Measurements from ENCODE around the gene CUL7.

Gene CUL7

DNA sequence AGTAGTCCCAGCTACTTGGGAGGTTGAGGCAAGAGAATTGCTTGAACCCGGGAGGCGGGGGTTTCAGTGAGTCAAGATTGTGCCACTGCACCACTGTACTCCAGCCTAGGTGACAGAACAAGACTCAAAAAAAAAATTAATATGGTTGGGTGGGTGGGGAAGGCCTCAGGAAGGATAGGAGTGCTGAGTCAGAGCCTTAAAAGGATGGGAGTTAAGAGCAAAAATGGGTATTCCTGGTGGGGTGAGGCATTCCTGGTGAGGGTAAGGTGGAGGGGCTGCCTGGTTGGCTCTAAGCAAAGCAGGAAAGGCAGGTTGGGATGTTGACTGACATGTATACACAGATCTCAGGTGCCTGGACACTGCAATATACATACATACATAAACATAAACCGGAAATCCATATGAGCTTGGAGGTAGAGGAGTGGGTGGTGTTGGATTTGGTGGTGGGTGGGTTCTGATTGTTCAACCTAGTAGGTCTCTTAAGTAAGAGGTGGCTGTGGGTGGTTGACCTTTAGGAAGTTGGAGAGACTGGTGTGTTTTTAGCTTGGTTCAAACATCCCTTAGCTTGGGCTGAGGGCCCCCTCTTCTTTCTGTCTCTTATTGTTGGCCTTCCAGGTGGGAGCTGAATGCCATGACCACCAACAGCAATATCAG, 33.5 kb downstream of the CUL7 start:
- no peak for TF ChIP-seq Cebpa-rat (IDR thresholded peaks at IDR 0.05)
- H3K36me3 ChIP-seq, result peaks cover 56 to 71% (median 63%) of the 10 kb centered on the region in 11 experiments

DNA sequence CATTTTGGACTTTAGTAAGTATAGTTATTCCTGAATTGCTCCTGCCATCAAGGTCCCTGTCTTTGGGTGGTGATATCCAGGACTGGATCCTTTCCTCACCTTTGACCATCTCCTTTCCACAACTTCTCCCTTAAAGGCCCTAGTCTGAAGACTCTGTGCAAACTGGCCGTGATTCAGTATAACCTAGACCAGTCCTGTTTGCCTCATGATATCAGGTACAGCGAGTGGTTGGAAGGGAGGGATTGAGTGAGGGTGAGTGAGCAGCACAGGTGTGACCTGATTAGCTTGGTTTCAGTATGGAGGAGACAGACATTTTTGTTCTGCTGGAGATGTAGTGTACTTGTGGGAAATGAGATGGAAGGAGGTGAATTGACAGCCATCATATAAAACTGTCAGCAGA, 34.5 kb downstream of the CUL7 start:
- Histone ChIP-seq H3K36me3 (peaks cover 46 to 61% (median 53%) of the 10 kb centered on the region in 11 experiments), H3K4me3 (no peak overlapping the region), H3K9me3 (replicated peaks in 1 of 11) (no peaks in the 10 kb centered on the region), H3K4me2 (no peak overlapping the region), H3K27me3 (no peaks in the 10 kb centered on the region), H4K20me1 (peaks cover 6 to 43% (median 30%) of the 10 kb centered on the region in 11 experiments; a peak in 17 of 22 replicates), H3K9ac (peak overlapping the region in 2 of 11 experiments; percentile 4 to 25; a peak in 1 of 22 replicates), H3K4me1 (peaks cover 49 to 76% (median 56%) of the 10 kb centered on the region in 10 experiments), H3K27ac (no peak overlapping the region)
- no peak for TF ChIP-seq Cebpa-rat (IDR thresholded peaks at IDR 0.05)

More for the DNA sequence above, 33.5 kb downstream of the CUL7 start:
- Histone ChIP-seq H3K4me1 (peaks cover 42 to 76% (median 54%) of the 10 kb centered on the region in 10 experiments), H3K9me3 (replicated peaks in 1 of 11) (no peaks in the 10 kb centered on the region), H3K4me2 (peak overlapping the region; percentile 60 to 96 (median 85); a peak in 14 of 22 replicates), H4K20me1 (peaks cover 14 to 51% (median 37%) of the 10 kb centered on the region in 11 experiments; a peak in 17 of 22 replicates), H3K27ac (peak overlapping the region in 6 of 11 experiments; percentile 76 to 89 (median 80); a peak in 6 of 22 replicates), H3K4me3 (no peak overlapping the region), H3K27me3 (no peaks in the 10 kb centered on the region), H3K9ac (no peak overlapping the region)

DNA sequence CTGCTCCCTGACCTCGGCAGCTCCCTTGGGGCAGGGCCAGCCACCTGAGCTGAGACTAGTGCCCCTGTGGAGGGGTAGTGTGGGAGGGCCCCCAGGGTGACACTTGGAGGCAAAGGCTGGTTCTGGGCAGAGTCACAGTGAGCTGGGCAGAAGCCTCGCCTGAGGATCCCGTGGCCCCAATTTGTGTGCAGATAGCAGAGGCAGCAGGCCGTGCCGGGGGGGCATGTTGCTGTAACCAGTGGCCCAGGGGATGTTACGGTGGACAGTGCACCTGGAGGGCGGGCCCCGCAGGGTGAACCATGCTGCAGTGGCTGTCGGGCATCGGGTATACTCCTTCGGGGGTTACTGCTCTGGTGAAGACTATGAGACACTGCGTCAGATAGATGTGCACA, 36.7 kb downstream of the CUL7 start:
- Histone ChIP-seq H3K4me3 (0 out of 20 replicates have a peak overlapping the region, but pooled peaks of 1 of the 10 experiments have one; percentile 8), H3K9me3 (replicated peaks in 1 of 11) (no peaks in the 10 kb centered on the region), H3K27ac (peak overlapping the region in 8 of 11 experiments; percentile 3 to 56 (median 36); a peak in 11 of 22 replicates), H3K9ac (peak overlapping the region in 10 of 11 experiments; percentile 16 to 71 (median 51); a peak in 18 of 22 replicates), H3K4me2 (peak overlapping the region; percentile 88 to 100 (median 95)), H4K20me1 (peaks cover 6 to 39% (median 27%) of the 10 kb centered on the region in 11 experiments; a peak in 18 of 22 replicates), H3K27me3 (no peaks in the 10 kb centered on the region), H3K4me1 (peaks cover 51 to 69% (median 57%) of the 10 kb centered on the region in 10 experiments), H3K36me3 (peaks cover 43 to 53% (median 50%) of the 10 kb centered on the region in 11 experiments)
- TF ChIP-seq Cebpa-rat (IDR thresholded peaks at IDR 0.05), result no peak

DNA sequence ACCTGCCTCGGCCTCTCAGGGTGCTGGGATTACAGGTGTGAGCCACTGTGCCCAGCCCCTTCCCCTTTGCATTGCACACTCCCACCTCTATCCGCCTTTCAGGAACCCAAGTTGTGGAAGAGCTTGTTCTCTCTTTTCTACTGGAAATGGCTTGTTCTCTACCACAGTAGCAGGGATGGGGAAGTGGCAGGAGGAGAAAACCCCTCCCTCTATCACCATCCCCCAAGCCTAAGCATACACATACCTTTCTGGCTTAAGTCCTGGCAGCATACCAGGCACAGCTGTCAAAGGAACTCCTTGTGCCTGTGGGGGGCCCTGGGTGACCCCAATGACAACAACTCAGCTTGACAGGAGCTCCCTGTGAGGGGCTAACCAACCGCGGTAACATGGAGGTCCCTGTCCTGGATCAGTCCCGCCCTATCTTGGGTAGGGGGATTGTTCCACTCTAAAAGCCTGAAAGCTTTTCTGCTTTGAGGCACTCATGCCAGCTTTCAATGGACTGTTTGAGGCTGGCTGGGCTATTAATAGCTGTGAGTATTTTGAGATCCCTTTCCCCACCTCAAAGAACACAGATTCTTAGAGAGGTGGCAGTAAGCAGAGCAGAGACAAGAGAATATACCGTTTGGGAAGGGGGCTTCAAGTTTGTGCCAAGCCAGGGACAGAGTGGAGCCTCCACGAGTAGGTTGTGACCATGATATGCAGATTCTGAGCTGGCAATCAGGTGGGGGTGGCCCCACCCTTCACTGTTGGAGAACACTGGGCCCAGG, 37.3 kb downstream of the CUL7 start:
- Histone ChIP-seq H4K20me1 (peaks cover 6 to 45% (median 33%) of the 10 kb centered on the region in 11 experiments; a peak in 18 of 22 replicates), H3K4me2 (peak overlapping the region; percentile 88 to 100 (median 95)), H3K36me3 (peaks cover 49 to 59% (median 55%) of the 10 kb centered on the region in 11 experiments), H3K4me1 (peaks cover 54 to 75% (median 62%) of the 10 kb centered on the region in 10 experiments), H3K9ac (peak overlapping the region in 10 of 11 experiments; percentile 16 to 71 (median 51); a peak in 18 of 22 replicates), H3K27me3 (no peaks in the 10 kb centered on the region), H3K27ac (peak overlapping the region in 10 of 11 experiments; percentile 3 to 56 (median 36); a peak in 15 of 22 replicates), H3K4me3 (peak overlapping the region in 6 of 10 experiments; percentile 8 to 89 (median 50); a peak in 3 of 20 replicates), H3K9me3 (replicated peaks in 1 of 11) (no peaks in the 10 kb centered on the region)
- no peak for TF ChIP-seq Cebpa-rat (IDR thresholded peaks at IDR 0.05)

DNA sequence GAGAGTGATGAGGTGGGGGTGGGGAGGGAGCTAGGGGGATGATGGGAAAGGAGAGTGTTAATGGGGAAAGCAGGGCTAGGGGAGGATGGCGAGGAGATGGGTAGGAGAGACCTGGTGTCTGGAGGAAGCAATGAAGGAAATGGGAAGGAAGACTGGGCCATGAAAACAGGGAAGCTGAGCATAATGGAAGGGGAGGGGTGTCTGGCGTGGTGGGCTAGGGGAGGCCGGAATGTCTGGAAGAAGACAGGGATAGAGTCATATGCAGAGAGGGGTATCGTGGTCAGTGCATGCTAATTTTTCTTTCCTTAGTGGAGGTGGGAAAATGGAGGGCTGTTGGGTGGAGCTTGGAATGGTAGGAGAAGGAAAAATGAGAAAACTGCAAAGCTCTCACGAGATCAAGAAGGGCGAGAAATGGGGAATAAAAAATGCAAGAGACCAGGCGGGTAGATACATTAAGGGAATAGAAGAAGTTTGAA, 39.2 kb downstream of the CUL7 start:
- Histone ChIP-seq H3K4me2 (peak overlapping the region; percentile 88 to 100 (median 95)), H3K36me3 (peaks cover 55 to 62% (median 60%) of the 10 kb centered on the region in 11 experiments), H3K4me1 (peaks cover 45 to 63% (median 54%) of the 10 kb centered on the region in 10 experiments), H3K4me3 (peak overlapping the region; percentile 73 to 89 (median 83)), H3K27ac (peak overlapping the region; percentile 16 to 81 (median 71); a peak in 21 of 22 replicates), H3K9me3 (replicated peaks in 1 of 11) (no peaks in the 10 kb centered on the region), H3K9ac (peak overlapping the region; percentile 74 to 86 (median 82)), H4K20me1 (peaks cover 8 to 64% (median 37%) of the 10 kb centered on the region in 11 experiments; a peak in 18 of 22 replicates), H3K27me3 (no peaks in the 10 kb centered on the region)
- TF ChIP-seq Cebpa-rat (IDR thresholded peaks at IDR 0.05), result no peak

DNA sequence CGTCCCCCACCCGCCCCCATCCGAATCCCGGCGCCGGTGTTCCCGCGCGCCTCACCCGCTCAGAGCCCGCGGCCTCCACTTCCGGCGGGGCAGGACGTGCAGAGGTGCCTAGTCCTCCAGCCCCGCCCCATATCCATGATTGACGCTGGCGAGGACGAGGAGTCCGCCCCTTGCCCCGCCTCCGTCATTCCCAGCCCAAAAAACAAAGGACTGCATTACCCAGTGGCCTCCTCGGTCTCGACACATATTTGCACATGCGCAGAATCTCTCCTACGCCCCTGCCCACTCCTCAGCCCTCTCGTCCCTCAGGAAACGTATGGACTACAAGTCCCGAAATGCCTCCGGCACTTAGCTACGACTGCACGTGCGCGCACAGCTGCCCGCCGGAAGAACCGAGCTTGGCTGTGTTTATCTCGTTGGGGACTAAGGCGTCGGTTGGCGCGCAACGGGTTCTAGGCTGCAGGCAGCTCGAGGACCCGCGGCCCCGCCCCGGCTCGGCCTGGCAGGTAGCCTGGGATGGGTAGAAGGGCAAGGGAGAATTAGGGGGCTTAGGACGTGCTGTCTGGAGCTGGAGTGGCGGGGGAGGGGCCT, 39.7 kb downstream of the CUL7 start, which contains the start of the genes KLHDC3 and MEA1:
Gene KLHDC3 (plus strand): TSS at position 407 of the 591 bp plus-strand sequence. CDS start 2,944 bp downstream, outside the sequence.
Gene MEA1 (minus strand): TSS at position 104 of the 591 bp plus-strand sequence. CDS start 133 bp downstream, outside the sequence.
- H3K4me2 ChIP-seq, result peak within 1 kb of the TSS; percentile 95 to 100 (median 97)
- peaks cover 55 to 62% (median 60%) of the 10 kb centered on the region in 11 experiments for H3K36me3 ChIP-seq
- H3K4me1 ChIP-seq, result peaks cover 45 to 63% (median 54%) of the 10 kb centered on the region in 10 experiments
- peak within 1 kb of the TSS; percentile 77 to 90 (median 84) for H3K9ac ChIP-seq
- no peaks in the 10 kb centered on the region for H3K9me3 ChIP-seq (replicated peaks in 1 of 11)
- peak within 1 kb of the TSS; percentile 55 to 82 (median 76); a peak in 21 of 22 replicates for H3K27ac ChIP-seq
- no peaks in the 10 kb centered on the region for H3K27me3 ChIP-seq
- TF ChIP-seq Cebpa-rat (IDR thresholded peaks at IDR 0.05), result no peak
- peak within 1 kb of the TSS; percentile 73 to 89 (median 83) for H3K4me3 ChIP-seq
- peaks cover 8 to 66% (median 37%) of the 10 kb centered on the region in 11 experiments; a peak in 18 of 22 replicates for H4K20me1 ChIP-seq

DNA sequence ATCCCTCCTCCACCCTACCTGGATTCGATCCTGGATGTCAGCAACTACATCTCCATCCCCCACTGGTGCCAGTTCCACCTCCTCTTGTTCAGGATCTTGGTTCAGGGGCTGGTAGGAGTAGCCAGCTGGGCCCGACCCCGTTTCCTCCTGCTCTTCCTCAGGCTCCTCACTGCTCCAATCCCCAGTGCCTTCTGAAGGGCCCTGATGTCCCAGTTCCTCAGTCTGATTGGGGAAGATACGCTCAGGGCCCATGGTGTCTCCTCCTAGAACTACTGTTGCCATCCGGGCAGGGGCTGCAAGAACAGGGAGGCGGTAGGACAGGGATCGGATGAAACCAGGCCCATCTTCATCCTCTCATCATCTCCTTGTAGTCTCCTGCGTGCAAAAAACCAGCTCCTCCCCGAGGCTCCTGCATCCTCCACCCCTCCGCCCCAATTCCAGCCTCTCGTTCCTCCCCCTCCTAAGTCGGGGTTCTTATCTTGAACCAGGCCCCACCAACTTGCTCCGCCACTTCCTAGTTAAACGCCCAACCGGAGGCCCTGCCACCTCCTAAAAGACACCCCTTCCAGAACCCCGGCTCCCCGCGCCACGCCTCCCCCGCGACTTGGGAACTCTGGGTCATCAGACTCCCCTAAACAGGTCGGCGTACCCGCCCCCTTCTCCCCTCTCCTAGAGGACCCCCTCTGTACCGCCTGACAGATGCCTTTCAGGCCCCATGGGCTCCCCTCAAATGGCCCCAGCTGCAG, 40.4 kb downstream of the CUL7 start:
- H3K9me3 ChIP-seq (replicated peaks in 1 of 11), result no peaks in the 10 kb centered on the region
- peak overlapping the region; percentile 73 to 89 (median 83) for H3K4me3 ChIP-seq
- peak overlapping the region; percentile 77 to 90 (median 84) for H3K9ac ChIP-seq
- no peak for TF ChIP-seq Cebpa-rat (IDR thresholded peaks at IDR 0.05)
- no peaks in the 10 kb centered on the region for H3K27me3 ChIP-seq
- peak overlapping the region; percentile 83 to 100 (median 95) for H3K4me2 ChIP-seq
- H3K36me3 ChIP-seq, result peaks cover 55 to 62% (median 60%) of the 10 kb centered on the region in 11 experiments
- peaks cover 45 to 60% (median 54%) of the 10 kb centered on the region in 10 experiments for H3K4me1 ChIP-seq
- H3K27ac ChIP-seq, result peak overlapping the region; percentile 46 to 82 (median 73); a peak in 21 of 22 replicates
- H4K20me1 ChIP-seq, result peaks cover 8 to 73% (median 31%) of the 10 kb centered on the region in 11 experiments; a peak in 18 of 22 replicates
